GM12873 (cell line): ENCODE data around the gene GTPBP1.

Experiments used
- CTCF ChIP-seq: IDR thresholded peaks from 2 replicates; pipeline ENCODE4 v1.5.1; 2012; ENCODE audit warnings: low read depth, mild to moderate bottlenecking, moderate library complexity, low read length, control low read depth; ENCODE audit not compliant: insufficient read depth; ENCODE audit errors: missing control alignments

The GTPBP1 gene

GRCh38 chr22:38718414-38718813 lies 12.7 kb downstream of the GTPBP1 start:
- TF ChIP-seq CTCF: peak; percentile 25

DNA sequence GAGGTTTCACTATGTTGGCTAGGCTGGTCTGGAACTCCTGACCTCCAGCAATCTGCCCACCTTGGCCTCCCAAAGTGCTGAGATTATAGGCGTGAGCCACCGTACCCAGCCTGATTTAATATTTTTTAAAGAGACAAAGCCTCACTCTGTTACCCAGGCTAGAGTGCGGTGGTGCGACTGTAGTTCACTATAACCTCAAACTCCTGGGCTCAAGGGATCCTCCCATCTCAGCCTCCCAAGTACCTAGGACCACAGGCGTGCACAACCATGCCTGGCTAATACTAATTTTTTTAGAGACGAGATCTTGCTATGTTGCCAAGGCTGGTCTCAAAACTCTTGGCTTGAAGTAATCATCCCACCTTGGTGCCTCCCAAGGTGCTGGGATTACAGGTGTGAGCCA lies 13.5 kb downstream of the GTPBP1 start:
- no peak for TF ChIP-seq CTCF

DNA sequence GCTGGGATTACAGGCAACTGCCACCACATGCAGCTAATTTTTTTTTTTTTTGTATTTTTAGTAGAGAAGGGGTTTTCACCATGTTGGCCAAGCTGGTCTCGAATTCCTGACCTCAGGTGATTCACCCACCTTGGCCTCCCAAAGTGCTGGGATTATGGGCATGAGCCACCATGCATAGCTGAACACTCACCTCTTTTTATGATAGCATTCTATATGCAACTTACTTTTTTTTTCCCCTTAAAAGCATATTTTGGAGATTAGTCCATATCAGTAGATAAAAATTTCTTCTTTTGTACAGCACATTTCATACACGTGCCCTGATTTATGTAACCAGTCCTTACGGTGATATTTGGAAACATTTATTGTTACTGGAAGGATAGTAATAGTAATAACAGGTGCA lies 14.6 kb downstream of the GTPBP1 start:
- no peak for TF ChIP-seq CTCF

DNA sequence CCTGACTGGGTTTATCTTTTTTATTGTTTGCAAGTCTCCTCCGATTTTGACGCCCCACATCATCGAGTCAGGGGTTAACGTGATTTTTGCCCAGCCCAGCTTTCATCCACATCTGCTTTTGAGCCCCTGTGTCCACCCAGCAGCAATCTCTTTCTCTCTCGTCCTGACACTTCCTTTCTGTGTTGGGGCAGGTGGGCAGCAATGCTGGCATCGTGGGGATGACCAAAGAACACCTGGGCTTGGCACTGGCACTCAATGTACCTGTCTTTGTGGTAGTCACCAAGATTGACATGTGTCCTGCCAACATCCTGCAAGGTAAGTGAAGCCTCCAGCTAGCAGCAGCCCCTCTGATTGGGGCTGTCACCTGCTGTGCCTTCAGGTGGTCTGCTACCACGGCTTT lies 15.8 kb downstream of the GTPBP1 start:
- TF ChIP-seq CTCF: no peak

DNA sequence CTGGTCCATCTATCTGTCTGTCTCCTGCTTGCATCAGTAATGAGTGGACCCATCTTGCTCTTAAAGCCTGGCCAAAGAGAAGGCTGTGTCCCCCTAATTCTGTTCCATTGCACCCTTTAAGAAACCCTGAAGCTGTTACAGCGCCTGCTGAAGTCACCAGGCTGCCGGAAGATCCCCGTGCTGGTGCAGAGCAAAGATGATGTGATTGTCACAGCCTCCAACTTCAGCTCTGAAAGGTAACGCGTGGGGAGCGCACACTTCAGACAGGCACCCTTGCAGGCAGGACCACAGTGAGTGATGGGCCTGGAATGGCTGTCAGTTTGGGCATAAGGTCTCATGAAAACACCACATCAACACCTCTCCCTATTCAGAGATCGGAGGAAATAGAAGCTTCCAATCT lies 18.4 kb downstream of the GTPBP1 start:
- TF ChIP-seq CTCF: no peak

DNA sequence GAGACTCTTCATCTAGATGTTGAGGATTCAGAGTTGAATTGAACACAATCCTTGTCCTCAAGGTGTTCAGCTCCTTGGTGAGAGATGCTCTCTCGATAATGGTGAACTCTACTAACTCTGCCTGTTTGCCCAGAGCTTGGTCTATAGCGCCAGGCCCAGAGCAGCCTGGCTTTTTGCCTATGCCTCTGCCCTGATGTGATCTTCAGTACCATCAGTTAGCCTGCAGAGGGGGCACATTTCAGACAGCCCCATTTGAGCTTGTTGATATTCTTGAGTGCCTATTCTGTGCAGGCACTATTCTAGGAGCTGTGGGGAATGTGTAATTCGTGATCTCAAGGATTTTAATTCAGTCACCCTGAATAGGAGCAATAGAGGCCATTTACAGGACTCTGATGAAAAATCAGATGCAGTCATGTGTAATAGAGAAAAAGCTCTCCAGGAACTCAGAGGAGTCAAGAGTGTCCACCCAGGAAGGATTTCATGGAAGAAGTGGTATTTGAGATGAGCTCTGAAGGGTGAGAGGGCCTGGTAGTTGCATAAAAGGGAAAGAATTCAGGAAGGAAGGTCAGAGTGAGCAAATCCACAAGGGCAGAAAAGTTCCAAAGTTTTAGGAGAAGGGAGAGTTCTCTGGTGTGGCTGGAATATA lies 19.3 kb downstream of the GTPBP1 start:
- peak; percentile 65 for TF ChIP-seq CTCF

GRCh38 chr22:38725900-38726655 lies 20.3 kb downstream of the GTPBP1 start:
- no peak for TF ChIP-seq CTCF
